ENCODE data around the gene RMDN3.

GRCh38 chr15:40750885-40751284 lies 4.2 kb downstream of the RMDN3 start:
- TF ChIP-seq CTCF (IDR thresholded peaks at IDR 0.05) (no peak), POLR2AphosphoS5 (IDR thresholded peaks at IDR 0.05) (no peak), POLR2A (IDR thresholded peaks at IDR 0.05) (no peak), EP300 (IDR thresholded peaks at IDR 0.05) (no peak)
